ENCODE results near the gene C12orf57.

The C12orf57 gene

GRCh38 chr12:6929466-6930452 is 14.1 kb upstream of the C12orf57 start:
- 74 to 83% methylated on average over 5 of the region's 7 CpGs for WGBS, 2 experiments (ENCODE audit: insufficient coverage in 2 of 2)

GRCh38 chr12:6932766-6933165 is 11.1 kb upstream of the C12orf57 start:
- Histone ChIP-seq H3K4me1 (ENCODE audit: control insufficient read depth, insufficient read depth, low read length, poor library complexity, severe bottlenecking) (peaks cover 23% of the 10 kb centered on the region), H3K9me3 (ENCODE audit: control insufficient read depth, low read length) (no peaks in the 10 kb centered on the region), H3K27ac (ENCODE audit: low read depth, low read length, severe bottlenecking) (no peak overlapping the region), H3K36me3 (ENCODE audit: control insufficient read depth, insufficient read depth, low read length) (peaks cover 69% of the 10 kb centered on the region), H3K4me3 (ENCODE audit: extremely low read depth, insufficient read depth, low read length, poor library complexity, severe bottlenecking) (no peak overlapping the region)
- WGBS, 2 experiments (ENCODE audit: insufficient coverage in 2 of 2): 100% methylated on average over 1 of the region's 1 CpG; no CpG with 5 or more reads in 1 of the 2 experiments

More at GRCh38 chr12:6929466-6930452, 14.1 kb upstream of the C12orf57 start:
- Histone ChIP-seq H3K4me3 (ENCODE audit: extremely low read depth, insufficient read depth, low read length, poor library complexity, severe bottlenecking) (peak overlapping the region; percentile 90), H3K4me1 (ENCODE audit: control insufficient read depth, insufficient read depth, low read length, poor library complexity, severe bottlenecking) (peaks cover 40% of the 10 kb centered on the region), H3K27ac (ENCODE audit: low read depth, low read length, severe bottlenecking) (no peak overlapping the region), H3K9me3 (ENCODE audit: control insufficient read depth, low read length) (no peaks in the 10 kb centered on the region), H3K36me3 (ENCODE audit: control insufficient read depth, insufficient read depth, low read length) (peaks cover 42% of the 10 kb centered on the region)

GRCh38 chr12:6934110-6934509 is 9.7 kb upstream of the C12orf57 start:
- WGBS, 2 experiments (ENCODE audit: insufficient coverage in 2 of 2): 91 to 93% methylated on average over 4 to 5 of the region's 8 CpGs
- peaks cover 23% of the 10 kb centered on the region for H3K4me1 ChIP-seq (ENCODE audit: control insufficient read depth, insufficient read depth, low read length, poor library complexity, severe bottlenecking)
- H3K4me3 ChIP-seq (ENCODE audit: extremely low read depth, insufficient read depth, low read length, poor library complexity, severe bottlenecking): no peak overlapping the region
- H3K36me3 ChIP-seq (ENCODE audit: control insufficient read depth, insufficient read depth, low read length): peaks cover 78% of the 10 kb centered on the region
- H3K9me3 ChIP-seq (ENCODE audit: control insufficient read depth, low read length): no peaks in the 10 kb centered on the region
- no peak overlapping the region for H3K27ac ChIP-seq (ENCODE audit: low read depth, low read length, severe bottlenecking)

GRCh38 chr12:6935371-6936193 is 8.2 kb upstream of the C12orf57 start:
- H3K27ac ChIP-seq (ENCODE audit: low read depth, low read length, severe bottlenecking): no peak overlapping the region
- 90 to 97% methylated on average over 5 to 6 of the region's 14 CpGs for WGBS, 2 experiments (ENCODE audit: insufficient coverage in 2 of 2)
- peaks cover 11% of the 10 kb centered on the region for H3K4me1 ChIP-seq (ENCODE audit: control insufficient read depth, insufficient read depth, low read length, poor library complexity, severe bottlenecking)
- peaks cover 82% of the 10 kb centered on the region for H3K36me3 ChIP-seq (ENCODE audit: control insufficient read depth, insufficient read depth, low read length)
- H3K9me3 ChIP-seq (ENCODE audit: control insufficient read depth, low read length): no peaks in the 10 kb centered on the region
- H3K4me3 ChIP-seq (ENCODE audit: extremely low read depth, insufficient read depth, low read length, poor library complexity, severe bottlenecking): no peak overlapping the region

GRCh38 chr12:6936194-6936635 is 7.6 kb upstream of the C12orf57 start:
- no peak overlapping the region for H3K4me3 ChIP-seq (ENCODE audit: extremely low read depth, insufficient read depth, low read length, poor library complexity, severe bottlenecking)
- no peak overlapping the region for H3K27ac ChIP-seq (ENCODE audit: low read depth, low read length, severe bottlenecking)
- peaks cover 87% of the 10 kb centered on the region for H3K36me3 ChIP-seq (ENCODE audit: control insufficient read depth, insufficient read depth, low read length)
- whole genome bisulfite sequencing, 2 experiments (ENCODE audit: insufficient coverage in 2 of 2): 96 to 100% methylated on average over 3 of the region's 3 CpGs
- H3K4me1 ChIP-seq (ENCODE audit: control insufficient read depth, insufficient read depth, low read length, poor library complexity, severe bottlenecking): peaks cover 6% of the 10 kb centered on the region
- H3K9me3 ChIP-seq (ENCODE audit: control insufficient read depth, low read length): no peaks in the 10 kb centered on the region

- 86 to 91% methylated on average over 27 to 36 of the region's 36 CpGs for WGBS, 2 experiments (ENCODE audit: insufficient coverage in 2 of 2)
- Histone ChIP-seq H3K36me3 (ENCODE audit: control insufficient read depth, insufficient read depth, low read length) (peaks cover 89% of the 10 kb centered on the region), H3K9me3 (ENCODE audit: control insufficient read depth, low read length) (no peaks in the 10 kb centered on the region), H3K4me3 (ENCODE audit: extremely low read depth, insufficient read depth, low read length, poor library complexity, severe bottlenecking) (peak overlapping the region; percentile 38), H3K4me1 (ENCODE audit: control insufficient read depth, insufficient read depth, low read length, poor library complexity, severe bottlenecking) (peaks cover 10% of the 10 kb centered on the region), H3K27ac (ENCODE audit: low read depth, low read length, severe bottlenecking) (peak overlapping the region; percentile 91)
These were observed 7.0 kb upstream of the C12orf57 start for GRCh38 chr12:6936636-6937480.

- Histone ChIP-seq H3K27ac (ENCODE audit: low read depth, low read length, severe bottlenecking) (peak overlapping the region; percentile 91), H3K36me3 (ENCODE audit: control insufficient read depth, insufficient read depth, low read length) (peaks cover 86% of the 10 kb centered on the region), H3K4me1 (ENCODE audit: control insufficient read depth, insufficient read depth, low read length, poor library complexity, severe bottlenecking) (peaks cover 18% of the 10 kb centered on the region), H3K4me3 (ENCODE audit: extremely low read depth, insufficient read depth, low read length, poor library complexity, severe bottlenecking) (peak overlapping the region; percentile 38), H3K9me3 (ENCODE audit: control insufficient read depth, low read length) (no peaks in the 10 kb centered on the region)
- 10 to 11% methylated on average over 48 to 72 of the region's 80 CpGs for WGBS, 2 experiments (ENCODE audit: insufficient coverage in 2 of 2)
These were observed 6.1 kb upstream of the C12orf57 start for GRCh38 chr12:6937481-6938352.

- Histone ChIP-seq H3K27ac (ENCODE audit: low read depth, low read length, severe bottlenecking) (peak overlapping the region; percentile 72), H3K36me3 (ENCODE audit: control insufficient read depth, insufficient read depth, low read length) (peaks cover 77% of the 10 kb centered on the region), H3K4me3 (ENCODE audit: extremely low read depth, insufficient read depth, low read length, poor library complexity, severe bottlenecking) (peak overlapping the region; percentile 38), H3K4me1 (ENCODE audit: control insufficient read depth, insufficient read depth, low read length, poor library complexity, severe bottlenecking) (peaks cover 24% of the 10 kb centered on the region), H3K9me3 (ENCODE audit: control insufficient read depth, low read length) (no peaks in the 10 kb centered on the region)
- WGBS, 2 experiments (ENCODE audit: insufficient coverage in 2 of 2): 93 to 94% methylated on average over 20 to 30 of the region's 32 CpGs
These were observed 5.2 kb upstream of the C12orf57 start for GRCh38 chr12:6938353-6939190.

- no peak overlapping the region for H3K27ac ChIP-seq (ENCODE audit: low read depth, low read length, severe bottlenecking)
- H3K9me3 ChIP-seq (ENCODE audit: control insufficient read depth, low read length): no peaks in the 10 kb centered on the region
- 93 to 98% methylated on average over 2 of the region's 2 CpGs for WGBS, 2 experiments (ENCODE audit: insufficient coverage in 2 of 2)
- H3K4me3 ChIP-seq (ENCODE audit: extremely low read depth, insufficient read depth, low read length, poor library complexity, severe bottlenecking): no peak overlapping the region
- H3K4me1 ChIP-seq (ENCODE audit: control insufficient read depth, insufficient read depth, low read length, poor library complexity, severe bottlenecking): peaks cover 22% of the 10 kb centered on the region
- H3K36me3 ChIP-seq (ENCODE audit: control insufficient read depth, insufficient read depth, low read length): peaks cover 71% of the 10 kb centered on the region
These were observed 4.7 kb upstream of the C12orf57 start for GRCh38 chr12:6939191-6939540.
